Left renal pelvis (tissue), 4 donors: Measurements from ENCODE around the gene ZNF567. TPM values are rescaled to one million over a fixed set of nuclear protein-coding genes. Genes with fewer than 3 reads are reported as not detected.
"Not testable (repeated sequence)": the region's sequence is repeated elsewhere in the genome, so short reads cannot be mapped to it uniquely, and the experiment has no call there.

Experiments used
- DNase-seq, 4 donors: peaks; one replicate each; pipeline ENCODE4 v3.0.0-alpha.2; 2013; ENCODE audit warnings: low read depth in 4 of 4, low spot score in 3 of 4
- polyA plus RNA-seq, 4 donors: library from polyadenylated mRNA; unstranded; fragments of 120-200 nt; gene quantifications; one replicate each; pipeline ENCODE4 v1.2.1, GENCODE V29; 2013; ENCODE audit not compliant: insufficient read length in 4 of 4

The ZNF567 gene
- polyA plus RNA-seq, 4 donors: 10.9 to 16.9 (median 13.9) TPM

GRCh38 chr19:36749613-36750012 lies 62.2 kb downstream of the ZNF567 start:
- DNase-seq: not testable (repeated sequence)

GRCh38 chr19:36750066-36750691 lies 62.8 kb downstream of the ZNF567 start:
- no peak for DNase-seq

Other genes starting within 250 kb of the ZNF567 start
- 10 to 100 TPM; 16.8 to 18.3 (median 17.3) TPM for gene ZNF566, start 198.1 kb upstream of the ZNF567 start, polyA plus RNA-seq
- 10 to 100 TPM; 30.9 to 40.4 (median 33.7) TPM for gene ZNF260, start 159.3 kb upstream of the ZNF567 start, polyA plus RNA-seq
- 10 to 100 TPM; 23.9 to 28.4 (median 24.7) TPM for gene ZNF529, start 114.3 kb upstream of the ZNF567 start, polyA plus RNA-seq
- gene ZNF382, start 82.3 kb upstream of the ZNF567 start, polyA plus RNA-seq: 1 to 10 TPM; 6.0 to 8.9 (median 8.1) TPM
- 10 to 100 TPM; 11.8 to 13.6 (median 12.7) TPM for gene ZNF461, start 20.8 kb upstream of the ZNF567 start, polyA plus RNA-seq
- 1 to 10 TPM; 2.7 to 3.2 (median 3.2) TPM for gene ZNF850, start 85.2 kb downstream of the ZNF567 start, polyA plus RNA-seq
- gene ZNF790, start 150.8 kb downstream of the ZNF567 start, polyA plus RNA-seq: 10 to 100 TPM; 10.6 to 14.4 (median 11.8) TPM
- 10 to 100 TPM; 11.2 to 15.8 (median 14.0) TPM for gene ZNF345, start 163.3 kb downstream of the ZNF567 start, polyA plus RNA-seq
- 1 to 10 TPM; 6.5 to 7.6 (median 7.1) TPM for gene ZNF829, start 228.7 kb downstream of the ZNF567 start, polyA plus RNA-seq
- gene ZNF568, start 228.7 kb downstream of the ZNF567 start, polyA plus RNA-seq: 10 to 100 TPM; 22.5 to 26.7 (median 24.4) TPM